ENCODE data around the gene STXBP5. TPM values are rescaled to one million over a fixed set of nuclear protein-coding genes. Genes with fewer than 3 reads are reported as not detected.
"Not testable (repeated sequence)": the region's sequence is repeated elsewhere in the genome, so short reads cannot be mapped to it uniquely, and the experiment has no call there.

The STXBP5 gene
- polyA plus RNA-seq, 4 donors: 16.6 to 18.3 (median 17.1) TPM

GRCh38 chr6:147234685-147235084, 30.5 kb downstream of the STXBP5 start:
- no peak for DNase-seq (ENCODE audit: low read depth in 4 of 4, low spot score in 3 of 4)

GRCh38 chr6:147238164-147238563, 33.9 kb downstream of the STXBP5 start:
- no peak for DNase-seq (ENCODE audit: low read depth in 4 of 4, low spot score in 3 of 4)

DNA sequence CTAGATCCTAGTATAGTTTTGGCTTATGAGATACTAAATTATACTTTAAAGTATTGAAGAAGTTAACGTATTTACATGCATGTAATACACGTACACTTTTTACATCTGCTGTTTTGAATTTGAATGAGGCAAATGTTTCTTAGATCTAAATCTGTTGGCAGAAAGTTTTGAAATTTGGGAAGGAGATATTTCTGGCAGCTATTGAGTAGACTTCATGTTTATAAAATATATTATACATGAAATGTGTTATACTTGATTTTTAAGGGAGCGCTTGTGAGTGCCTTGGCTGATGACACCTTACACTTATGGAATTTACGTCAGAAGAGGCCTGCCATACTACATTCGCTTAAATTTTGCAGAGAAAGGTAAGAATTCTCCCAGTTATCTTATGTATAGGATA, 34.7 kb downstream of the STXBP5 start:
- no peak for DNase-seq (ENCODE audit: low read depth in 4 of 4, low spot score in 3 of 4)

DNA sequence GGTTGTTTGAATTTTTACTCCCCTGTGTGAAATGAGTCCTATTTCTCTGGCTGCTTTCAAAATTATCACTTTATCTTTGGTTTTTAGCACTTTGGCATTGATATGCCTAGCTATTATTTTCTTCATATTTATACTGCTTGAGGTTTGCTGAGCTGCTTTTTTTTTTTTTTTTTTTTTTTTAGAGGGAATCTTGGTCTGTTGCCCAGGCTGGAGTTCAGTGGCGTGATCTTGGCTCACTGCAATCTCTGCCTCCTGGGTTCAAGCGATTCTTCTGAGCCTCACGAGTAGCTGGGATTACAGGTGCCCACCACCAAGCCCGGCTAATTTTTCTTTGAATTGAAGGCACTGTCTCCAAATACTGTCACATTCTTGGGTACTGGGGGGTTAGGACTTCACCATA, 40.6 kb downstream of the STXBP5 start:
- DNase-seq (ENCODE audit: low read depth in 4 of 4, low spot score in 3 of 4): no peak

DNA sequence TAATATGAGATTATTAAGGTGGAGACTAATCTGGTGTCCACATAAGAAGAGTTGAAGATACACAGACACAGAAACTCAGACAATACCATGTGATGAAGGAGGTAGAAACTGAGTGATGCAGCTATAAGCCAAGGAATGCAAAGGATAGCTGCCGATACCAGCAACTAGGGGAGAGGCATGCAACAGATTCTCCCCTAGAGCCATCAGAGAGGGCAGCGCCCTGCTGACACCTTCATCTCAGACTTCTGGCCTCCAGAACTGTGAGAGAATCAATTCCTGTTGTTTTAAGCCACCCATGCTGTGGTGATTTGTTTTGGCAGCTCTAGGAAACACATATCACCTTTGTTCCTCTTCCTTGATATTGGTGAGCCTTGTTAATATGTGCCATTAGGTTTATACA, 41.5 kb downstream of the STXBP5 start:
- no peak for DNase-seq (ENCODE audit: low read depth in 4 of 4, low spot score in 3 of 4)

GRCh38 chr6:147246853-147247635, 42.8 kb downstream of the STXBP5 start:
- no peak for DNase-seq (ENCODE audit: low read depth in 4 of 4, low spot score in 3 of 4)

GRCh38 chr6:147248859-147249258, 44.6 kb downstream of the STXBP5 start:
- DNase-seq (ENCODE audit: low read depth in 4 of 4, low spot score in 3 of 4): no peak

- no peak for DNase-seq (ENCODE audit: low read depth in 4 of 4, low spot score in 3 of 4)
These were observed 46.9 kb downstream of the STXBP5 start for GRCh38 chr6:147251072-147251471.

DNA sequence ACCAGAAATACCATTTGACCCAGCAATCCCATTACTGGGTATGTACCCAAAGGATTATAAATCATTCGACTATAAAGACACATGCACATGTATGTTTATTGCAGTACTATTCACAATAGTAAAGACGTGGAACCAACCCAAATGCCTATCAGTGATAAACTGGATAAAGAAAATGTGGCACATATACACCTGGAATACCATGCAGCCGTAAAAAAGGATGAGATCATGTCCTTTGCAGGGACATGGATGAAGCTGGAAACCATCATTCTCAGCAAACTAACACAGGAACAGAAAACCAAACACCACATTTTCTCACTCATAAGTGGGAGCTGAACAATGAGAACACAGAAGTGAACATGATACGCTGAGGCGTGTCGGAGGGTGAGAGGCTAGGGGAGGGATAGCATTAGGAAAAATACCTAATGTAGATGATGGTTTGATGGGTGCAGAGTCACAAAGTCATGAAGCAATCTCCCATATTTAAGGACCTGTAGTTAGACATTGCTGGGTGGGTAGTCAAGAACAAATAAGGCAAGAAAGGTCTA, 50.8 kb downstream of the STXBP5 start:
- not testable (repeated sequence) for DNase-seq (ENCODE audit: low read depth in 4 of 4, low spot score in 3 of 4)

- no peak for DNase-seq (ENCODE audit: low read depth in 4 of 4, low spot score in 3 of 4)
These were observed 51.9 kb downstream of the STXBP5 start for GRCh38 chr6:147255948-147256674.

- DNase-seq (ENCODE audit: low read depth in 4 of 4, low spot score in 3 of 4): no peak
These were observed 53.5 kb downstream of the STXBP5 start for GRCh38 chr6:147257760-147258159.

DNA sequence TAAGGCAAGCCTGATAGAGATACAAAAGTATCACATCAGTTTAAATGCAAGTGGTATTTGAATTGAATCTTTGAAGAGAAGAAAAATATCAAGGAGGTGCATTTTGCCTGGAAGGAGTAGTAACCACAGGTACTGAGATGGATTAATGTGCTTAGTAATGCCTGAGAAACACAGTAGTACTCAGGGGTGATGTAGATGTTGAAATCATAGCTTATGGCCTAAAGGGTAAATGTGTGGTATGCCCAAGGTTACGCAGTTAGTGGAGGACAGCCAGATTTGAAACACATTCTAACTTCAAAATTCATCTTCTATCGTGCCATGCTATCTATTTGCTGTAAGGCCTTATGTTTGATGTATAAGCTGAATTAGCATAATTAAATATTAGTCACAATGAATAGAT, 55.9 kb downstream of the STXBP5 start:
- no peak for DNase-seq (ENCODE audit: low read depth in 4 of 4, low spot score in 3 of 4)

- DNase-seq (ENCODE audit: low read depth in 4 of 4, low spot score in 3 of 4): no peak
These were observed 58.7 kb downstream of the STXBP5 start for GRCh38 chr6:147262946-147263345.

GRCh38 chr6:147266821-147267220, 62.6 kb downstream of the STXBP5 start:
- DNase-seq (ENCODE audit: low read depth in 4 of 4, low spot score in 3 of 4): no peak

DNA sequence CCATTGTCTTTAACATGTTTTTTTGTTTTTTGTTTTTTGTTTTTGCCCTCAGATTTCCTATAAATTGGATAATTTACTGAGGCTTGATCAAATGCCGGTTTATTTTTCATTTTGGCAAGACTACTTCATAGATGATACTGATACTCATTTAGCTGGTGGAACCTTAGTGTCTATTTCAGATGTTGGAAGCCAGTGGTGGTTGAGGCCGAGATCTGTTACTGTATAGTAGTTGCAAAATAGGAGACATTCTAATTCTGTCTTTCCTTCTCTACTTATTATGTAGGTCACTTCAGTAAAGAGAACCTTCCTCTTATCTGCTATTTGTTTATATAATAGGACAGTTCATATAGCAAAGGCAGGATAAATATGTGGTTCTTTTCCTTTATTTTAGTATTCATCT, 63.4 kb downstream of the STXBP5 start:
- DNase-seq (ENCODE audit: low read depth in 4 of 4, low spot score in 3 of 4): no peak

GRCh38 chr6:147268254-147268653, 64.0 kb downstream of the STXBP5 start:
- DNase-seq (ENCODE audit: low read depth in 4 of 4, low spot score in 3 of 4): no peak

- no peak for DNase-seq (ENCODE audit: low read depth in 4 of 4, low spot score in 3 of 4)
These were observed 69.8 kb downstream of the STXBP5 start for GRCh38 chr6:147274012-147274411.

GRCh38 chr6:147274776-147275175, 70.6 kb downstream of the STXBP5 start:
- DNase-seq (ENCODE audit: low read depth in 4 of 4, low spot score in 3 of 4): no peak

DNA sequence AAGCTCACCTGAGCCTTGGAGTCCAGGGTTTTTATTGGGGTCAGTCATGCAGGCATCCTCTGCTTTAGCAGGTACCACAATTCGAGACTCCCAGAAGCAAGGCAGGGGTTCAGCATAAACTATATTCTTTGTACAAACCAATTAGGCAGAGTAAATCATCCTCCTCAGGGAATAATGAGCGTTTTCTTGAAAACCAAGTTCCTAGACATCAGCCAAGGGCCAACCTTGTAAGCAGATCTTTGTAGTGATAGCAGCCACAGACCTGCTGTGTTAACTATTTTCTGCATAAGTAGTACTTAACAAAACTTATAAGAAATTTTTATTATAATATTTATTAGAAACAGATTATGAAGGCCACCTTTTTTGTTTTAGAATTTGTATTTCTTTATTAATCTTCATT, 74.7 kb downstream of the STXBP5 start:
- DNase-seq (ENCODE audit: low read depth in 4 of 4, low spot score in 3 of 4): no peak

- no peak for DNase-seq (ENCODE audit: low read depth in 4 of 4, low spot score in 3 of 4)
These were observed 75.2 kb downstream of the STXBP5 start for GRCh38 chr6:147279427-147279826.

DNA sequence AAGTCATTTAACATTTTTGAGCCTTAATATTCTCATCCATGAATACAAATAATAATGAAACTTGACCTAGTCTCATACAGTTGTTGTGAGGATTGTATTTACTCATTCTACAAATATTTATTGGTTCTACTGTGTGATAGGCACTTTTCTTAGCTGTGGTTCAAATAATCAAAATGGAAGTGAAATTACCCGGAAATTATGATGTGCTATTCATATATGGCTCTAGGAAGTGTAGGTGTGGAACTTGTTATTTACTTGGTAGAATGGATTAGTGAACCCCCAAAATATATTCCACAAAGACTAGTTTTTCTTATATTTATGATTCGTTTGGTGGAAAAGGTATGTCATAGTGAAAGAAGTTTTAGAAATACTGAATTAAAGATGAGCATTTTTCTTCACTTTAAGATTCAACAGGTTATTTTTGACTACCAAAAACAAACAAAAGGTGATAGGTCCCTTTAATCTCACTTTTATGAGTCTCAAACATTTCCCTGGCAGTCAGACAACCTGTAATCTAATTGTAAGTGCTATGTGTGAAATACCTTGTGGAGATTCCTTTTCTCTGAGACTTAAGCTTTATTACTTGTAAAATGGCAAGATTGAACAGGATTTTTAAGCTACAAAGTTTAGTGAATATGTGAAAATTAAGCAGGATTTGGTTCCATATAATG, 77.8 kb downstream of the STXBP5 start:
- no peak for DNase-seq (ENCODE audit: low read depth in 4 of 4, low spot score in 3 of 4)
